HG03103 (cell line): ENCODE measurements around the gene RSU1.
"Not testable (repeated sequence)": the region's sequence is repeated elsewhere in the genome, so short reads cannot be mapped to it uniquely, and the experiment has no call there.

Experiments
- ATAC-seq: cut with Tn5 transposase; IDR thresholded peaks from one replicate; pipeline ENCODE4 v1.9.1; 2021; ENCODE audit warnings: low read depth; ENCODE audit not compliant: unreplicated experiment

Gene RSU1

DNA sequence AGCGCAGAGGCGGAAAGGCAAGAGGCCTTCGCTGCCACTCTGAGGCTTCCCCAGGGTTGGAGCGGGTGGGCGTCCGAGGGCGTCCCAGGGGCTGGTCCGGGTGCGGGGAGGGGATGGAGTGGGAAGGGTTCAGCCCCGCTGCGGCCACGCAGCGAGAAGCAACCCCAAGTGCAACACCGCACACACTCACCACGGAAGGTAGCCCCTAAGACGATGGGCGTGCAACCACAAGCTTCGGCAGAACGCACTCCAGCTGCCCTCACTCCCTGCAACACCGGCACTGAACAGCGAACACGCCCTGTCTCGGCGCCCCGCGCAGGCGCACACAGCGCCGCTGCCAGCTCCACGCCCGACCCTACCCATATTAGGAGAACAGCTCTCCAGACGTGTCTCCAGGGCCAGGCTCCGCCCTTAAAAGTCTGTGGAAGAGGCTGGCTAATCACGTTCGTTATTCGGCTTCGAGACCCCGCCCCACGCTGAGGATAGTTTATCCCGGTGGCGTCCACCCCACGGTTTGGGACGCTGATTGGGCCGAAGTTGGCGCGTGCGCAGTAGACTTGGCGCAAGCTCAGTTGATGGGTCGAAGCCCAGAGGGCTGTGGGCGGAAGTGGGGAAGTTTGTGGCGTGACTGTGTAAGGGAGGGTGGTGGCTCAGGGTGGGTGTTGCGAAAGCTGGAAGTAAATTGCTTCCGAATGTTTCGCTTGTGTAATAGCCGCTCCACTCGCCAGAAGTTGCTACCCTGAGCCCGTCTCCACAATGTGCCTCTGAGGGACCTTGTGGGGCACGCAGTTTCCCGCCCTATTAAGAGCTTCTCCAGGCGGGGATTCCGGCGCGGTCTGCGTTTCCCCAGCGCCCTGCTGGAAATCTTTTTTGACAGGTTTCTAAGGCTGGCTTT is at the start of gene RSU1:
Gene RSU1 (minus strand): TSS at position 300 of the 895 bp plus-strand sequence. CDS start 343 bp downstream, outside the sequence.
- peak; percentile 98 for ATAC-seq

DNA sequence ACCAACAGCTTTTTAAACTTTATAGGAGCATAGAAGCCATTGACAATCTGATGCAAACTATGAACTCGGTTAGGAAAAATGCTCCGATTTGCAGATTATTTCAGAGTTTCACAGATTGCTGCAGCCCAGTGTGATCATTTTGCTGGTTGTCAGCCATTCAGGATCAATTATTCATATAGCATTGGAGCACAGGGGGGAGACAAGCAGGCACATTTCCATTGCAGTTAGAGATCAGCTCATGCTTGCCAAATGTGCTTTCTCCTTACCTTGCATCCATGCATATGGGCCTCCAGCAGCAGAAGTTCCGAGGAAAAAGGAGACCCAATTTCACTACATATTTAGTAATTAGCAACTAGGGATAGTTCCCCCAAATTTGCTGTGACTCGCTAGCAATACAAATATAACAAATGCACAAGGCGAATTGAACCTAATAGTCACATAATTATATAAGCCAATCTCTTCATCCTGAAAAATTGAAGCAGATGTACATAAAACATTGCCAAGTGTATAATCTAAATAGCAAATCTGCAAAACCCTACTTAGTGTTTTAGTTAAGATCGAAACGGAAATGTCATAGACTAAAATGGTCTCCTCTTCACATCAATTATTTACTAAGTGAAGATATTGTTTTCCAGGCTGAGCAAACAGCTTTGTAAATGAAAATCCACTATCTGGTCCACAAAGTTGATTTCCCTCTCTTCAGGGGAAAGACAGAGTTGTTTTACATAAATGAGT is 49.5 kb upstream of the RSU1 start:
- no peak for ATAC-seq

DNA sequence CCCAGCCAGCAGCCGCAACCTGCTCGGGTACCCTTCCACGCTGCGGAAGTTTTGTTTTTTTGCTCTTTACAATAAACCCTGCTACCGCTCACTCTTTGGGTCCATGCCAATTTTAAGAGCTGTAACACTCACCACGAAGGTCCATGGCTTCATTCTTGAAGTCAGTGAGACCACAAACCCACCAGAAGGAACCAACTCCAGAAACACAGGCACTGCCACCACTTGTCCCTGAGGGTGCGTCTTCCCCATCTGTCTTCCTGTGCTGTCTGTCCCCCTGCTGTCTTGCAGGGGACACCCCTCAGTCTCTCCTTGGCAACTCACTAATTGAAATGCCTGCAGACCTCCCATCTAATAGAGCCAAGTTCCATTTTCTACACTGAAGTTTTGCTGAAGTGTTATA is 48.5 kb upstream of the RSU1 start:
- no peak for ATAC-seq

DNA sequence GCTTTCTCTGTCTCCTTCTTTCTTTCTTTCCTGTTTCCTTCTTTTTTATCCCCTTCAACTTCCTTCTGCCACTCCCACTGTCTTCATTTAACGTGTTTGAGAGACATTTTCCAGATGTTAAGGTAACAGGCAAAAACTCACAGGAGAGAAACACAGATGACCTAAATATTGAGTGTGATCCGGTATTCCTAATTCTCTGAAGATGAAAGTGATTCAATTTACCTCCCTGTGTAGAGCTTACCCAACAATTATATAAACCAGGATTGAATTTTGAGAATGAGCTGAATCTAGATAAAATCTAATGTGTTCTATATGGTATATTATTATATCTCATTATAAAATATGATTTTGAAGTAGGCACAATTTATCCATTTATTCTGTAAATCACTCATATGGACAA is 46.5 kb upstream of the RSU1 start:
- ATAC-seq = no peak

DNA sequence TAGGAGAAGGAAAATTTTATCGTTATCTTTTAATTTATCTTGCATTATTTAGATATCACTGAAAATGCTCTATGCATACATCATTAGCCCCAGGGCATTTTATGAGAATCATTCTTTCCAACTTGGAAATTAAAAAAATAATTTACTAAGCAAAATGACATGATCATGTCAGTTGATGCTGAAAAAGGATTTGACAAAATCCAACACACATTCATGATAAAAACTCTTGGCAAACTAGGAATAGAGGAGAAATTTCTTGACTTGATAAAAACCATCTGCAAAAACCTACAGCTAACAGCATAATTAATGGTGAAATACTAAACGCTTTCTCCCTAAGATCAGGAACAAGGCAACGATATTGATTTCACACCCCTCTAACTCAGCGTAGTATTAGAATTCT is 40.2 kb upstream of the RSU1 start:
- no peak for ATAC-seq

DNA sequence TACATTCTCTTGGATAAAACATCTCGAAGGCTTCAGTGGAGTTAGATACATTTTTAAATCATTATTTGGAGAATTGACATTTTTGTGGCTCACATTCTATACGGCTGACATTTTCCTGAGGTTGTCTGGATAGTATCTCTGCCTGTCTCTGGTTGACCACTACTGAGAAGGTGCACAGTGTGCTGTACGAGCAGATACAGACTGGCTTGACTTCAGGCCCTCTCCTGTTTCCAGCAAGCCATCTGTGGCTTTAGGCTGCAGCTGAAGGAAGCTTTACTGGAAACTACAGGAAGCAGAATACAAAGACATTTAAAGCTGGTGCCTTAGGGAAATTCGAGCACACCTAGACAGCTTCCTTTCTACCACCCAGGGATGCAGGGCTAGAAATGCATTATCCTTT is 39.3 kb upstream of the RSU1 start:
- ATAC-seq = no peak

DNA sequence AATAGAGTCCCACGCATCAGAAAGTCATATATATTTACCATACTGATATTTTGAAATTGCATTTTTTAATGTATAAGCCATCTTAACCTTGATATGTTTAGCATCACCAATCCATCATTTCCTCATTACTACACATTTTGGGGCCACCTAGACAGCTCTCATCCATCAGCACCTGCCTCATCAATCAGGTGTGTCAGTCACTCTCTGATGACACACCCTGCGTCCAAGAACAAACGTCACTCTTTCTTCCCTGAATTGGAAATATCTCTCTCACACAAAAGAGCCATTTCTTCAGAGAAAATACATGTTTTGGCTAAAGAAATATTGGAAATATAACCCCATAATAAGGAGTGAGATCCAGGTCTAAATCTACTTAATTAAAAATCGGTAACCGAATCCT is 38.9 kb upstream of the RSU1 start:
- ATAC-seq = no peak

DNA sequence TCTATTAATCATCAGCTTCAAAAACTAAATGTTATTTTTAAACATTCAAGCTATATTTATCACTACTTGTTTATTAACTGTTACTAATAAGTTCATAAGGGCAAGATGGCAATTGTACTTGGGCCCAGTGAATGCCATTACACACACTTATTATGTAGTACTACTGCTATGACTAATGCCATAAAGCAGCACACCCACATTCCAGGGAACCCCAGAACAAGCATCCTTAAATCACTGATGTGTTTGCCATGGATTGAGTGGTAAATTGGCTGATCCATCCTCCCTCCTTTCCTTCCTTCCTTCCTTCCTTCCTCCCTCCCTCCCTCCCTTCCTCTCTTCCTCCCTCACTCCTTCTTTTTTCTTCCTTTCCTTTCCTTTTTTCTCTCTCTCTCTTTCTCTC is 37.4 kb upstream of the RSU1 start:
- ATAC-seq = no peak

DNA sequence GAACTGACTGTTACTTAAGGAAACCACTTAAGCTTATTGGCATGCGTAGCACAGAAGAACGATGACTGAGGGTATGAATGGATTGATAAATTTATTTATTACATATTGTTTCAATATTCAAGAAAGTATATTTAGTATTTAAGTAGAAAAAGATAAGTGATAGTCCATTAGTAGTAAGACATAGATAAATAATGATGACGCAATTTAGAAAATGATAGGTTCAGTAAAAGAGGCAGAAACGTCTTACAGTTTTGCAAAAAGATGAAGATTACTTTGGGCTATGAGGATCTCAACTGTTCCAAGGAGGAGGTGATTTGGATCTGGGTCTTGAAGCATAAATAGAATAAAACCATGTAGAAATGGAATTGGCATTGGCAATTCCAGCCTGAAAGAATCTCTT is 36.6 kb upstream of the RSU1 start:
- no peak for ATAC-seq

DNA sequence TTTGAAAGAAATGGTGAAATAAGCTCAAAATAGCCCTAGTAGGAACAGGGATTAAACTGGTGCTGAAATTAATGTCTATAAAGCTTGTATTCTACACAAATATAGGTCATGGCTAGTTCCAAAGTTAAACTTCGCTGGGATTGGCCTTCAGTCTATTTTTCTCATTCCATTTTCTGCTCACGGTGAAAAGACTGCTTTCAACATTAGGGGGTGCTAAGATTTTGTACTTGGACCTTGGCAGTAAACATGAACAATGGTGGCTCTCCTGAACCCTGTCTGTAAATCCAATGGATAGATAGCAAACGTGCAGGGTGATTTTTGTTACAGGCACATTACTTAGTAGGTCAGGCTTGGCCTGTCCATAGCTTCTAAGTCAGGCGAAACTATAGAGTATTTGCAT is 36.0 kb upstream of the RSU1 start:
- ATAC-seq = no peak

DNA sequence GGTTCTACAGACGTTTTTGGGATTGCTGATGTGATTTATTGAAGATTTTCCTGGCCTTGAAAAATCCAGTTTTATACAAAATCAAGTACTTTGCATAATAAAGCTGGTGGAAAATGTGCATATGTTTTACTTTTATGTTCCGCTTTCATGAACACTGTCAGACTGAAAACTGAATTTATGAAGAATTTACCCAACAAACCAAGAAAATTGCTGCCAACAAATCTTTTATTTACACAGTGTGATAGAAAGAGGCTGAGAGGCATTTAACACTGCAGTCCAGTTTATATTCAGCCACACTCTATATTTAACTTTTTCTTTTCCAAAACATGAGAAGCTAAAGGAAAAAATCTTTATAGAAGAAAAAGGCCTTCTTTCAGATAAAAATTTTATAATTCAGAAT is 35.4 kb upstream of the RSU1 start:
- ATAC-seq = no peak

DNA sequence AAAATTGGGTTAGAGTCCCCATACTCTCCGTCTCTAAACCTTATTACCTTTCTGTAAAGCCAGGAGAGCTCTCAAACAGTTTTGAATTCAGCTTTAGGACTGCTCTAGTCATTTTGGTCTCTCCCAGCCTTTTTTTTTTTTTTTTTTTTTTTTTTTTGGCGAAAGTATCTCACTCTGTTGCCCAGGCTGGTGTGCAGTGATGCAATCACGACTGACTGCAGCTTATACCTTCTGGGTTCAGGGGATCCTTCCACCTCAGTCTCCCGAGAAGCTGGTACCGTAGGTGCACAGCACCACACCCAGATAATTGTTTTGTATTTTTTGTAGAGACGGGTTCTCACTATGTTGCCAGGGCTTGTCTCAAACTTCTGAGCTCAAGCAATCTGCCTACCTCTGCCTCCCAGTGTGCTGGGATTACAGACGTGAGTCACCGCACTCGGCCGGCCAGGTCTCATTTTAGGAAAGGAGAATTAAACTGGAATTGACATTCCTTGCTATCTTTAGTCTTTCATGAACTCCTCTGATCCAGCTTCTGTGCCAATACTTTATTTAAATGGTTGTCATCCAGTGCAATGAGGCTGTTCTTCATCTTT is 31.4 kb upstream of the RSU1 start:
- no peak for ATAC-seq

DNA sequence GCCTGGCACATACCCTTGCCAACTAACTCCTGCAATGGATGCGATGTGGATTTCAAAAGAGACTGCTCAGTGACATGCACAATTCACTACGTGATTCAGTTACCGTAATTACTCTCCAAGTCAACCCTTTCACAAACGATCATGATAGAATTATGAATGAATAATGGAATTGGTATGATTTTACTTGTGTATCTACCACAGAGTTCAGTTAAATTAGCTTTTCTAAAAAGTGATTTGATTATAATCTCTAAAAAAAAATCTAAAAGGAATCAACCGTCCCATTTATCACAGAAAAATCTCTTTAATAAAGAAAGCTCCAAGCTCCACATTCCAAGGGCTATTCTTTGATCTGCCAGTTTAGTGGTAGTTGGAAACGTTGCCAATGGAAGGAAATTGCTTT is 30.4 kb upstream of the RSU1 start:
- no peak for ATAC-seq

DNA sequence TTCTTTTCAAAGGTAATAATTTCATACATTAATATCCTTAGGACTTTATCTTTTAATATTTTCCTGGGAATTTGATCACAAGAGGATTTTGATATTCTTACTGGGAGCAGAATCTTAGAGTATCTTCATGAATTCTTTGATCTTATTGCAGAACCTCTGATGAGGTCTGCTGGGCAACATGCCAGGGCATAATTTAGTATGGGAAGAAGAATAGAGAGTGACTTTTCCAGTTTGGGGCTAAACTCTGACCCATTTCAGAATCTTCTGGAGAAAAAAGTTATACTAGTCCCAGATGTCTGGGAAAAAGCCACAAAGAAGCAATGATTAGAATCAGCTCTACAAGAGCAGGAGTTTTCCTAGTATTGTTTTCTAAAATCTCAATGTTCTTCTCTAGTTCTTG is 28.0 kb upstream of the RSU1 start:
- no peak for ATAC-seq

DNA sequence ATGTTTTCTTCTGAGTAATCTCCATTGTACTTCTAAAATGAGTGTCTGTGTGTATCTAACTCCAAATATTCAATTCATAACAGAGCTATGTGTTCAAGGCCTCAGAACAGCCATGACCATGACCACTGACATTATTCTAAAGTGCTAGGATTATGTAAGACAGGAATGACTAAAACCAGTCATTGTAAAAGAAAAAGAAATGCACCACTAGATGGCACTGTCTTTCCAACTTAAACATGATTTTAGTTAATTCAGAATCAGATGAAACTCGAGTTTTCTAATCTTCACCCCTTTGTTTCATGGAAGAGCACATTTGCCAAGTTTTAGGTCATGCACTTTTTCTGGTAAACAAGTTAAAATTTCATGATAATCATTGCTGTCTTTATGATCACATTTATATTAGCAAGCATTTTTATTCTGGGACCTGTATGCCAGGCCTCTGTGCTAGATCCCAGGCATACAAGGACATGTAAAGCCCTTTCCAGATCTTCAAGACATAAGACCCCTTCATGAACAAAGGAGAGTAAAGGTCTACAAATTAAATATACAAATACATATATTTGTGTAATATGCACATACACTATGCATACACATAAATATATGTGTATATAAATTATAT is 26.1 kb upstream of the RSU1 start:
- ATAC-seq = no peak

DNA sequence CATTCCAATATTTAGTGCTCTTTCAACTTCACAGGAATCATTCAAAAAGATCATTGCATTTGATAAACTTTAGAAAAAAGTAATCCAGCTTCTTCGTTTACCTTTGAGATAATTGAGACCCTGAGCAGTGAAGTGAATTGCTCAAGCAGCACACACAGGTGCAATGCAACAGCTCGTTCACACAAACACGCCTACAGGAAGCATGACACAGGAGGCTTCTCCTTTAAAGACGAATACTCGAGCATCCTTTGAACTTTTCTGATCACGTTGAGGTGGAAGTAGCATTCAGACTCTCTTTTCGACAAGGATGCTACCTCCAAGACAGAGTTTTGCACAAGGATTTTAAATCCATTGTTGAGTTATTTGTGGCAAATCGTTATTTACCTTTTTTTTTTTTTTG is 18.0 kb upstream of the RSU1 start:
- no peak for ATAC-seq

DNA sequence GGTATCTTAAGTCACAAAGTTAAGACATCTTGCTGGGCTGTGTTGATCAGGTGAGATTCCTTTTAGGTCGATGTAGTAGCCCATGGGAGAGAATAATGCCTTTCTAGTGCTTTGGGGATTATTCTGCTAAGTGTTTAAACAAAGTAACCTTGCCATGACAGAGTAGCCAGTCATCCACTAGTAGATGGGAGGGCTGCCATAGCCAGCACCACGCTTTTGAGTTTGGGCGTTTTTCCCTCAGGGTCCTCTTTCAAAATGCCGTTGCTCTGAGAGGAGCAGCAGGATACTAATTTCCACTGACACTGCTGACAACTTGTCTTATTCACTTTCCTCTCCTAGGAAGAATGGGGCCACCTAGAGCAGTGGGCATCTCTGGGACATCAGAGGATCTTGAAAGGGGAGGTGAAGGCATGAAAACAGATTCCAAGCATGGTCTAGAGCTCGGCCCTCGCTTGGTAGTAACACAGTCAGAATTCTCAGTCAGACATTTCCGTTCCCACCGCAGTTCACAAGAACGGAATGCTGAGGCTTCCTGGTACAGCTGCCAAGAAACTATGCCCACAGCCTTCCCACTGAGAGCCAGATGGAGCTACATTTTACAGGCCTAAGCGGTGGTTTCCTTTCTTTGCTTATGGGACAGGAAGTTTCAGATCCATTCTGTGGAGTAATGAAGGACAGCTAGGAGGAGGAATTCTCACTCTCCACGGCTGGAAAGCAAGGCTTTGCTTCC is 15.3 kb upstream of the RSU1 start:
- ATAC-seq = no peak

DNA sequence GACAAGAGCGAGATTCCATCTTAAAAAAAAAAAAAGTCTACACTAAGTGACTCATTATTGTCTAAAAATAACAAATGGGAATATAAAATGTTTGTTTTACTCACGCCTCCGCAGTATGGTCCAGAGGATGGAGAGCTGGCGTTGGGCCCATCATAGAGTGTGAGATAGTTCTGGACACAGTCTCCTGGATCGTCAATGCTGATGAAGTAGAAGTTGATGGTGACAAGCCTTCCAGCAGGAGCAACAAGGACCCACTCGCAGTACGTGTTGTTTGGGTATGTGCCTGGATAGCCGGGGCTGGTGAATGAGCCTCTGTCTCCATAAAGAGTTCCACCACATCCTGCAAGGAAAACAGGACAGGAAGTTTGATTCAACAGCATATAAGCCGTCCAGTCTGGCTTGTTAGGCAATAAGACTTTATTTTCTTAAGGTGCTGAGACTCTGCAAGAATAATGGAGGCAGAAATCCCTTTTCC is 11.5 kb upstream of the RSU1 start:
- no peak for ATAC-seq

DNA sequence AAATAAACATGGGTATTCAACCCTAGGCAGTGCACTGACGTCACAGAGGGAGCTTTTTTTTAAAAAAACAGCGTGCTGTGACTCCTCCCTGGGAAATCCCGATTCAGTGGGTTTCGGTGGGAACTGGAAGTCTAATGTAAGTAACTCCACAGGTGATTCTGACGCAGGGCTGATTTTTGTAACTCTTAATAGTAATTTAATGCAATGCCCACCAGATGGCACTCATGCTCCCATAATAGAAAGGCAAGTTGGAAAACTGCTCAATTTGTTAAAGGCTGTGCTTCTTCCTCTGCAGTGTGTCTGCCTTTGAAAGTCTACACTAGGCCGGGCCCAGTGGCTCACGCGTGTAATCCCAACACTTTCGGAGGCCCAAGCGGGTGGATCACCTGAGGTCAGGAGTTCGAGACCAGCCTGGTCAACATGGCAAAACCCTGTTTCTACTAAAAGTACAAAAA is 10.9 kb upstream of the RSU1 start:
- peak; percentile 76 for ATAC-seq

DNA sequence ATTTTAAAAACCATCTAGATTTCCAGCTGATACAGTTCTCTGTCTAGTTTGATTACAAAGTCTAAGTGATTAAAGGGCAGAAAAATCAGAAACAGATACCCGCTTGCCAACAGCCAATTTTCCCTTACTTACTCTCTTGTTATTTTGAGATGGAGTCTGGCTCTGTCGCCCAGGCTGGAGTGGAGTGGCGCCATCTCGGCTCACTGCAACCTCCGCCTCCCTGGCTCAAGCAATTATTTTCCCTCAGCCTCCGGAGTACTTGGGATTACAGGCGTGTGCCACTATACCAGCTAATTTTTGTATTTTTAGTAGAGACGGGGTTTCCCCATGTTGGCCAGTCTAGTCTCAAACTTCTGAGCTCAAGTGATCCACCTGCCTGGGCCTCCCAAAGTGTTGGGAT is 10.2 kb upstream of the RSU1 start:
- ATAC-seq = not testable (repeated sequence)
